GM21515 (cell line): ENCODE data around the gene FAM3C.

ENCODE experiments used
- ATAC-seq: cut with Tn5 transposase; IDR thresholded peaks from one replicate; pipeline ENCODE4 v1.9.1; 2021; ENCODE audit not compliant: unreplicated experiment

The FAM3C gene

GRCh38 chr7:121303422-121304101, 92.5 kb downstream of the FAM3C start:
- no peak for ATAC-seq

GRCh38 chr7:121302214-121302745, 93.8 kb downstream of the FAM3C start:
- peak; percentile 97 for ATAC-seq

- ATAC-seq, result no peak
Measured at GRCh38 chr7:121301446-121302213, 94.5 kb downstream of the FAM3C start.

GRCh38 chr7:121300685-121301420, 95.3 kb downstream of the FAM3C start:
- no peak for ATAC-seq
